ENCODE measurements around the gene MRPS2.
"Not testable (repeated sequence)": the region's sequence is repeated elsewhere in the genome, so short reads cannot be mapped to it uniquely, and the experiment has no call there.

GRCh38 chr9:135451909-135452308, 48.6 kb upstream of the MRPS2 start:
- TF ChIP-seq, protein P1, sequence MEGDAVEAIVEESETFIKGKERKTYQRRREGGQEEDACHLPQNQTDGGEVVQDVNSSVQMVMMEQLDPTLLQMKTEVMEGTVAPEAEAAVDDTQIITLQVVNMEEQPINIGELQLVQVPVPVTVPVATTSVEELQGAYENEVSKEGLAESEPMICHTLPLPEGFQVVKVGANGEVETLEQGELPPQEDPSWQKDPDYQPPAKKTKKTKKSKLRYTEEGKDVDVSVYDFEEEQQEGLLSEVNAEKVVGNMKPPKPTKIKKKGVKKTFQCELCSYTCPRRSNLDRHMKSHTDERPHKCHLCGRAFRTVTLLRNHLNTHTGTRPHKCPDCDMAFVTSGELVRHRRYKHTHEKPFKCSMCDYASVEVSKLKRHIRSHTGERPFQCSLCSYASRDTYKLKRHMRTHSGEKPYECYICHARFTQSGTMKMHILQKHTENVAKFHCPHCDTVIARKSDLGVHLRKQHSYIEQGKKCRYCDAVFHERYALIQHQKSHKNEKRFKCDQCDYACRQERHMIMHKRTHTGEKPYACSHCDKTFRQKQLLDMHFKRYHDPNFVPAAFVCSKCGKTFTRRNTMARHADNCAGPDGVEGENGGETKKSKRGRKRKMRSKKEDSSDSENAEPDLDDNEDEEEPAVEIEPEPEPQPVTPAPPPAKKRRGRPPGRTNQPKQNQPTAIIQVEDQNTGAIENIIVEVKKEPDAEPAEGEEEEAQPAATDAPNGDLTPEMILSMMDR (IDR thresholded peaks at IDR 0.05; ENCODE audit: low read depth, low read length, missing input control): not testable (repeated sequence)
- TF ChIP-seq TAF1 (conservative IDR thresholded peaks at IDR 0.05); JUND (IDR thresholded peaks at IDR 0.05); YY1 (IDR thresholded peaks at IDR 0.05); ZBTB33 (IDR thresholded peaks at IDR 0.05); NR2F2 (IDR thresholded peaks at IDR 0.05): not testable (repeated sequence)

Data from liver (tissue), 3 donors.